ENCODE measurements around the gene MACF1. TPM values are rescaled to one million over a fixed set of nuclear protein-coding genes. Genes with fewer than 3 reads are reported as not detected.
"Not testable (repeated sequence)": the region's sequence is repeated elsewhere in the genome, so short reads cannot be mapped to it uniquely, and the experiment has no call there.

MACF1 gene
- total and polyA plus RNA-seq, 2 experiments from 2014 or later, result 80.4 to 261 TPM

GRCh38 chr1:39490596-39491145 lies 286.2 kb downstream of the MACF1 start:
- peaks cover 57% of the 10 kb centered on the region for H3K27me3 ChIP-seq

GRCh38 chr1:39491146-39491921 lies 286.8 kb downstream of the MACF1 start, which contains the start of gene BMP8A:
Gene BMP8A (plus strand): TSS chr1:39491636. CDS start chr1:39491992, 356 bp downstream.
- no peak for TF ChIP-seq CTCF (IDR thresholded peaks at IDR 0.05; ENCODE audit: low read depth, low read length)
- Histone ChIP-seq H3K4me1 (ENCODE audit: low read depth) (no peaks in the 10 kb centered on the region), H3K27ac (no peak within 1 kb of the TSS), H3K4me3 (peak within 1 kb of the TSS; percentile 35), H3K9me3 (ENCODE audit: low read depth) (no peaks in the 10 kb centered on the region), H3K36me3 (peaks cover 12% of the 10 kb centered on the region), H3K27me3 (peaks cover 57% of the 10 kb centered on the region)
- DNase-seq (ENCODE audit: low read depth in 1 of 2, low spot score in 1 of 2), result peak; percentile 34 to 81

More at GRCh38 chr1:39490596-39491145, 286.2 kb downstream of the MACF1 start:
- Histone ChIP-seq H3K4me1 (ENCODE audit: low read depth) (no peaks in the 10 kb centered on the region), H3K9me3 (ENCODE audit: low read depth) (no peaks in the 10 kb centered on the region), H3K36me3 (peaks cover 19% of the 10 kb centered on the region), H3K27ac (no peak overlapping the region), H3K4me3 (peak overlapping the region; percentile 35)
- TF ChIP-seq CTCF (IDR thresholded peaks at IDR 0.05; ENCODE audit: low read depth, low read length), result no peak
- DNase-seq (ENCODE audit: low read depth in 1 of 2, low spot score in 1 of 2), result no peak

GRCh38 chr1:39492118-39493042 lies 287.9 kb downstream of the MACF1 start:
- H3K4me1 ChIP-seq (ENCODE audit: low read depth); H3K4me3 ChIP-seq; H3K36me3 ChIP-seq; DNase-seq (ENCODE audit: low read depth in 1 of 2, low spot score in 1 of 2); H3K9me3 ChIP-seq (ENCODE audit: low read depth); H3K27ac ChIP-seq: not testable (repeated sequence)
- H3K27me3 ChIP-seq, result peaks cover 61% of the 10 kb centered on the region

GRCh38 chr1:39493043-39493810 lies 288.7 kb downstream of the MACF1 start:
- H3K4me1 ChIP-seq (ENCODE audit: low read depth); H3K4me3 ChIP-seq; DNase-seq (ENCODE audit: low read depth in 1 of 2, low spot score in 1 of 2); H3K36me3 ChIP-seq; H3K27ac ChIP-seq; H3K9me3 ChIP-seq (ENCODE audit: low read depth): not testable (repeated sequence)
- peaks cover 61% of the 10 kb centered on the region for H3K27me3 ChIP-seq

- Histone ChIP-seq H3K4me1 (ENCODE audit: low read depth) (peaks cover 5% of the 10 kb centered on the region), H3K36me3 (no peaks in the 10 kb centered on the region), H3K27me3 (peaks cover 56% of the 10 kb centered on the region), H3K9me3 (ENCODE audit: low read depth) (no peaks in the 10 kb centered on the region), H3K27ac (no peak overlapping the region), H3K4me3 (no peak overlapping the region)
- no peak for DNase-seq (ENCODE audit: low read depth in 1 of 2, low spot score in 1 of 2)
- no peak for TF ChIP-seq CTCF (IDR thresholded peaks at IDR 0.05; ENCODE audit: low read depth, low read length)
These were observed 290.3 kb downstream of the MACF1 start for GRCh38 chr1:39494671-39495410.

- DNase-seq (ENCODE audit: low read depth in 1 of 2, low spot score in 1 of 2); H3K36me3 ChIP-seq; H3K4me3 ChIP-seq; H3K9me3 ChIP-seq (ENCODE audit: low read depth); H3K27ac ChIP-seq; H3K4me1 ChIP-seq (ENCODE audit: low read depth): not testable (repeated sequence)
- H3K27me3 ChIP-seq, result peaks cover 40% of the 10 kb centered on the region
These were observed 292.0 kb downstream of the MACF1 start for GRCh38 chr1:39496520-39496919.

All from cardiac muscle cell (in vitro differentiated cells and primary cell).